Measurements from ENCODE around the gene EPHA2. TPM values are rescaled to one million over a fixed set of nuclear protein-coding genes. Genes with fewer than 3 reads are reported as not detected.

EPHA2 gene
- total and polyA plus RNA-seq, 2 donors (not counting 3 experiments of a cell fraction or from before 2014, with no cell fraction given) = 141 to 147 TPM

DNA sequence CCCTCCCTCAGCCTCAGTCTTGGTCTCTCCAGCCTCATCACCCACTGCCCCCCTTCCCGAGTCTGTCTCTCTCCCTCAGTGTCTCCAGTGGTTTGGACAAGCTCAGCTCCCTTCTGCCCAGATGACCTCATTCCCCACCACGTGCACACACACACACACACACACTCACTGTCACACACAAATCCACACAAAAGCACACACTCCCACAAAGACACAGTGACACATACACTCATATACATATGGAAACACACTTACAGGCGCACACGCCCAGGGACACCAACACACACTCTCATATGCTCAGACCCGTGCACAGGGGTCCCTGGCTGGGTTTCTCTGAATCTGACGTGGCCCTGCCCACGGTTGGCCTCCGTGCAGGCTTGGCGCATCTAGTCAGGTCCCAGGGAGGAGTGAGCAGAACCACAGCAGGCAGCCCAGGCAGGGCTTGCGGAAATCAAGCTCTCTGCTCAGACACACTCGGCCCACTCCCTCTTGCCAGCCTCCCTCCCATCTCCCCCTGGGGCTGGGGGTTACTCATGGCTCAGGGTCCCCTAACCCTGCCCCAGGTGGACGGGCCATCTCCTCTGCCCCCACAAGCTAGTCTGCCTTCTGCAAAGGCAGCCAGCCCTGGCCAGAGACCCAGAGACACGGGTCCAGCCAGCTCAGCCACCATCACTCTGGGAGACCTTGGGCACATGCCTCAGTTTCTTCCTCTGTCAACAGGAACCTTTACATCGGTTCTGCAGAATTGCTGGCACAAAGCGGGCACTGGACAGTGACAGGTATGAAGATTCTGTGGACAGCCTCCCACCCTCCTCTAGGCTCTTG is 43.9 kb downstream of the EPHA2 start:
- no peaks in the 10 kb centered on the region for H3K79me2 ChIP-seq (ENCODE audit: control insufficient read depth, insufficient read depth, low read length)
- no peaks in the 10 kb centered on the region for H3K9me1 ChIP-seq (replicated peaks; ENCODE audit: control insufficient read depth, extremely low read depth, insufficient read depth, low read length)
- no peaks in the 10 kb centered on the region for H4K20me1 ChIP-seq (replicated peaks; ENCODE audit: control insufficient read depth, extremely low read depth, insufficient read depth, low read length)
- no peak overlapping the region for H3K9ac ChIP-seq (replicated peaks; ENCODE audit: extremely low read depth, insufficient read depth, low read length)
- no TSS peak for BruUV-seq (replicated peaks)
- H3K27me3 ChIP-seq (ENCODE audit: control insufficient read depth in 2 of 2, insufficient read depth in 2 of 2, low read length in 2 of 2) = no peaks in the 10 kb centered on the region
- no peaks in the 10 kb centered on the region for H3K36me3 ChIP-seq (ENCODE audit: control insufficient read depth in 2 of 2, extremely low read depth in 1 of 2, insufficient read depth in 2 of 2, low read length in 2 of 2)
- H3K4me2 ChIP-seq (ENCODE audit: insufficient read depth, low read length) = no peak overlapping the region
- CTCF ChIA-PET = interaction anchor here (1.3 to 1.9 kb wide), 2 partner anchors 14 to 30 kb away, joined by 3 to 6 read pairs; no protein-coding TSS in a partner anchor
- no peak overlapping the region for H3K4me3 ChIP-seq (replicated peaks in 1 of 3; ENCODE audit: insufficient read depth in 1 of 3, low read depth in 1 of 3, low read length in 3 of 3)
- TF ChIP-seq EZH2 (IDR thresholded peaks at IDR 0.05; ENCODE audit: borderline replicate concordance, low read depth, low read length, severe bottlenecking) (no peak), GATA2 (IDR thresholded peaks at IDR 0.05; ENCODE audit: insufficient read depth, insufficient read length, low read depth, low read length) (no peak), MYC (IDR thresholded peaks at IDR 0.05; ENCODE audit: low read depth, low read length) (no peak), POLR2AphosphoS5 (IDR thresholded peaks at IDR 0.05; ENCODE audit: insufficient read depth, low read depth, low read length) (no peak), POLR2A (IDR thresholded peaks at IDR 0.05; ENCODE audit: low read depth, low read length) (no peak), FOS (IDR thresholded peaks at IDR 0.05; ENCODE audit: borderline replicate concordance, insufficient read depth, low read length) (no peak), JUN (IDR thresholded peaks at IDR 0.05; ENCODE audit: borderline replicate concordance, insufficient read depth, insufficient read length, low read depth) (no peak)
- TF ChIP-seq, protein P1, sequence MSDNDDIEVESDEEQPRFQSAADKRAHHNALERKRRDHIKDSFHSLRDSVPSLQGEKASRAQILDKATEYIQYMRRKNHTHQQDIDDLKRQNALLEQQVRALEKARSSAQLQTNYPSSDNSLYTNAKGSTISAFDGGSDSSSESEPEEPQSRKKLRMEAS (IDR thresholded peaks at IDR 0.05; ENCODE audit: insufficient read depth, insufficient read length) = no peak
- TF ChIP-seq, protein P2, sequence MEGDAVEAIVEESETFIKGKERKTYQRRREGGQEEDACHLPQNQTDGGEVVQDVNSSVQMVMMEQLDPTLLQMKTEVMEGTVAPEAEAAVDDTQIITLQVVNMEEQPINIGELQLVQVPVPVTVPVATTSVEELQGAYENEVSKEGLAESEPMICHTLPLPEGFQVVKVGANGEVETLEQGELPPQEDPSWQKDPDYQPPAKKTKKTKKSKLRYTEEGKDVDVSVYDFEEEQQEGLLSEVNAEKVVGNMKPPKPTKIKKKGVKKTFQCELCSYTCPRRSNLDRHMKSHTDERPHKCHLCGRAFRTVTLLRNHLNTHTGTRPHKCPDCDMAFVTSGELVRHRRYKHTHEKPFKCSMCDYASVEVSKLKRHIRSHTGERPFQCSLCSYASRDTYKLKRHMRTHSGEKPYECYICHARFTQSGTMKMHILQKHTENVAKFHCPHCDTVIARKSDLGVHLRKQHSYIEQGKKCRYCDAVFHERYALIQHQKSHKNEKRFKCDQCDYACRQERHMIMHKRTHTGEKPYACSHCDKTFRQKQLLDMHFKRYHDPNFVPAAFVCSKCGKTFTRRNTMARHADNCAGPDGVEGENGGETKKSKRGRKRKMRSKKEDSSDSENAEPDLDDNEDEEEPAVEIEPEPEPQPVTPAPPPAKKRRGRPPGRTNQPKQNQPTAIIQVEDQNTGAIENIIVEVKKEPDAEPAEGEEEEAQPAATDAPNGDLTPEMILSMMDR (IDR thresholded peaks at IDR 0.05; ENCODE audit: extremely low read depth in 1 of 2, insufficient read depth in 1 of 2, low read depth in 1 of 2, low read length in 2 of 2) = no peak
- H3K9me3 ChIP-seq (replicated peaks; ENCODE audit: control insufficient read depth, insufficient read depth, low read length) = peaks cover 2% of the 10 kb centered on the region
- dilution Hi-C loops (cut with MboI; ENCODE audit: extremely low pct_ligation_motif_present, low sequenced_read_pairs) (no loop called here), intact Hi-C loops (cut with micrococcal nuclease) (no loop called here)
- no peak overlapping the region for H2AFZ ChIP-seq (ENCODE audit: low read depth, low read length)
- peaks cover 3% of the 10 kb centered on the region for H3K4me1 ChIP-seq (ENCODE audit: control insufficient read depth, extremely low read depth, insufficient read depth, low read length)
- FAIRE-seq (no peak), DNase-seq (ENCODE audit: low read depth, low spot score) (no peak)
- POLR2A ChIA-PET = no interaction called here
- no peak overlapping the region for H3K27ac ChIP-seq (ENCODE audit: insufficient read depth, low read depth, low read length)

All from endothelial cell of umbilical vein (primary cell).